GM10248 (cell line): ENCODE data around the gene ZNF816.
"Not testable (repeated sequence)": the region's sequence is repeated elsewhere in the genome, so short reads cannot be mapped to it uniquely, and the experiment has no call there.

Experiments
- CTCF ChIA-PET: fragments of 300-600 bp; sonication (Branson Sonifier 250); formaldehyde crosslinking; extraction: SDS; loops from one replicate; lab custom pipeline; 2021; ENCODE audit warnings: antibody characterized with exemption; lab: Yijun Ruan, JAX
- POLR2A ChIA-PET: fragments of 350-650 bp; sonication (Branson Sonifier 250); formaldehyde crosslinking; extraction: SDS; loops from one replicate; lab custom pipeline; 2020; ENCODE audit warnings: antibody characterized with exemption; lab: Yijun Ruan, JAX
- DNase-seq: peaks from one replicate; pipeline ENCODE4 v3.0.0; 2012; ENCODE audit errors: extremely low spot score
- TF ChIP-seq, protein P1 (sequence below): IDR thresholded peaks from 2 replicates; pipeline ENCODE4 v1.5.1; 2012; ENCODE audit warnings: mild to moderate bottlenecking, low read depth; ENCODE audit errors: extremely low read depth, missing control alignments, control extremely low read depth

ZNF816 gene

DNA sequence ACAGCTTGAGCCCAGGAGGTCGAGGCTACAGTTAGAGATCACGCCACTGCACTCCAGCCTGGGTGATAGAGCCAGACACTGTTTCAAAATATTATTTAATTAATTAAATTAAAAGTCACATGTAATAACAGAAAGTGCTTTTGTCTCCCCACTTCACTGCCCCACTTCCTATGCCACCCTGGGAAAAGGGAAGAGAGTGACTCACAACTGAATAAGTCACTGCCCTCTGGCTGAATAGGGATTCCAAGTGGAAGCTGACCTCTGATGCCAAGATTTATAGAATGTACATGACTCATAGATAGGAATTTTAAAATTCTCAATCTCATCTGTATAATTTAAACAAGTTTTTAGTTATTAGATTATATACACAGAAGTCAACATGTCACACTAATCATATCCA is 28.8 kb upstream of the ZNF816 start:
- TF ChIP-seq, protein P1, sequence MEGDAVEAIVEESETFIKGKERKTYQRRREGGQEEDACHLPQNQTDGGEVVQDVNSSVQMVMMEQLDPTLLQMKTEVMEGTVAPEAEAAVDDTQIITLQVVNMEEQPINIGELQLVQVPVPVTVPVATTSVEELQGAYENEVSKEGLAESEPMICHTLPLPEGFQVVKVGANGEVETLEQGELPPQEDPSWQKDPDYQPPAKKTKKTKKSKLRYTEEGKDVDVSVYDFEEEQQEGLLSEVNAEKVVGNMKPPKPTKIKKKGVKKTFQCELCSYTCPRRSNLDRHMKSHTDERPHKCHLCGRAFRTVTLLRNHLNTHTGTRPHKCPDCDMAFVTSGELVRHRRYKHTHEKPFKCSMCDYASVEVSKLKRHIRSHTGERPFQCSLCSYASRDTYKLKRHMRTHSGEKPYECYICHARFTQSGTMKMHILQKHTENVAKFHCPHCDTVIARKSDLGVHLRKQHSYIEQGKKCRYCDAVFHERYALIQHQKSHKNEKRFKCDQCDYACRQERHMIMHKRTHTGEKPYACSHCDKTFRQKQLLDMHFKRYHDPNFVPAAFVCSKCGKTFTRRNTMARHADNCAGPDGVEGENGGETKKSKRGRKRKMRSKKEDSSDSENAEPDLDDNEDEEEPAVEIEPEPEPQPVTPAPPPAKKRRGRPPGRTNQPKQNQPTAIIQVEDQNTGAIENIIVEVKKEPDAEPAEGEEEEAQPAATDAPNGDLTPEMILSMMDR = no peak
- no peak for DNase-seq
- CTCF ChIA-PET = no interaction called here
- POLR2A ChIA-PET = no interaction called here

DNA sequence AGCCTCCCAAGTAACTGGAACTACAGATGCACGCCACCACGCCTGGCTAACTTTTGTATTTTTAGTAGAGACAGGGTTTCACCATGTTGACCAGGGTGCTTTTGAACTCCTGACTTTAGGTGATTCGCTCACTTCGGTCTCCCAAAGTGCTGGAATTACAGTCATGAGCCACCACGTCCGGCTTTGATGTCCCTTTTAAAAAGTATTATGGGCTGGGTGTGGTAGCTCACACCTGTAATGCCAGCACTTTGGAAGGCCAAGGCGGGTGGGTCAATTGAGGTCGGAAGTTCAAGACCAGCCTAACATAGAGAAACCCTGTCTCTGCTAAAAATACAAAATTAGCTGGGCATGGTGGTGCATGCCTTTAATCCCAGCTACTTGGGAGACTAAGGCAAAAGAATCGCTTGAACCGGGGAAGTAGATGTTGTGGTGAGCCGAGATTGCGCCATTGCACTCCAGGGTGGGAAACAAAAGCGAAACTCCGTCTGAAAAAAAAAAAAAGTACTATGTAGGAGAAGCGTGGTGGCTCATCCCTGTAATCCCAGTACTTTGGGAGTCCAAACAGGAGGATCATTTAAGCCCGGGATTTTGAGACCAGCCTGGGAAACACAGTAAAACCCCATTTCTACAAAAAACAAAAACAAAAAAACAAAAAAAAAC is 28.2 kb upstream of the ZNF816 start:
- no peak for DNase-seq
- ChIA-PET POLR2A (no interaction called here), CTCF (no interaction called here)
- TF ChIP-seq, protein P1 = no peak

DNA sequence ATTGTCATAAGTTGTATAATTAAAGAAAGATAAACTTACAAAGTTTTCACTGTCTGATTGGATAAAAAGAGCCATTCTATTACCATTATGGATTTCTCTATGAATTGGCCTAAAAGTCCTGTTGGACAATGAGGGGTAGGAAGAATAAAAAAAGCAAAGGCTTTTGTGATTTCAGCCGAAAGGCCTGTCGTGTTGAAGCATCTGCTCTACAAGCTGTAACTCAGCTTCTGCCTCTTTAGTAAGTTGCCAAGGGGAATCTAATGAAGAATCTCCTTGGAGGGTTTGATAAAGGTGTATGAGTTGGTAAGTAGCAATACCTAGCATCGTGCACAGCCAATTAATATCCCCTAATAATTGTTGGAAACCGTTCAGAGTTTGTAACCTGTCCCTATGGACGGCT is 25.8 kb upstream of the ZNF816 start:
- ChIA-PET CTCF (no interaction called here), POLR2A (no interaction called here)
- TF ChIP-seq, protein P1 = no peak
- no peak for DNase-seq

DNA sequence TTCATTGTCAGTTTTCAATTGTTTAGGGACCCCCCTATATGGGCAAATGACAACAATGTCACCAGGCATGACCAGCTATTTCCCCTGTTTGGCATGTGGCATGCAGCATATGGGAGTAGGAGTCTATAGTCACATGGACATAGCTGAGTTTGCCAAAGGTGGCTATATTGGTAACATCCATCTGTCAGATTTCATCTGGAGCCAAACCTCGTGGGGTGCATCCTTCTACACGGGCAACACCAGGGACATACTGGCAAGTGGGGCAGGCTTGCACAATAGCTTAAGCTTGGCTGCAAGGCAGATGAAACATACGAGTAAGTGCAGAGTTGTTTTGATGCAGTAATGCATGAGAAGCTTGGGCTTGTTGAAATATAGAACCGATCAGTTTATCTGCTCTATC is 24.5 kb upstream of the ZNF816 start:
- ChIA-PET CTCF (no interaction called here), POLR2A (no interaction called here)
- no peak for DNase-seq
- TF ChIP-seq, protein P1 = no peak

DNA sequence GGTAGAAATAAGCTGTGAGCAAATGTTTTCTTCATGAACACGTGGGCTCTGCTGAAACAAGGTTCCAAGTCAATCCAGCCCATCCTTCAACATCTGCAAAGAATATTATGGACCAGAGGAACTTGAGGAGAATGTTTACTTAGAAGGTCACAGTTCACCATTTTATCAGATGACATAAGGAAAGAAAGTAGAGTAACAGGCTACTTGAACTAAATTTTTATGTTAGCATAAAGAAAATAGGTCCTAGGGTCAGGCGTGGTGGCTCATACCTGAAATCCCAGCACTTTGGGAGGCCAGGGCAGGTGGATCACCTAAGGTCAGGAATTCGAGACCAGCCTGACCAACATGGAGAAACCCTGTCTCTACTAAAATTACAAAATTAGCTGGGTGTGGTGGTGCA is 20.5 kb upstream of the ZNF816 start:
- DNase-seq, POLR2A ChIA-PET, CTCF ChIA-PET: not testable (repeated sequence)

DNA sequence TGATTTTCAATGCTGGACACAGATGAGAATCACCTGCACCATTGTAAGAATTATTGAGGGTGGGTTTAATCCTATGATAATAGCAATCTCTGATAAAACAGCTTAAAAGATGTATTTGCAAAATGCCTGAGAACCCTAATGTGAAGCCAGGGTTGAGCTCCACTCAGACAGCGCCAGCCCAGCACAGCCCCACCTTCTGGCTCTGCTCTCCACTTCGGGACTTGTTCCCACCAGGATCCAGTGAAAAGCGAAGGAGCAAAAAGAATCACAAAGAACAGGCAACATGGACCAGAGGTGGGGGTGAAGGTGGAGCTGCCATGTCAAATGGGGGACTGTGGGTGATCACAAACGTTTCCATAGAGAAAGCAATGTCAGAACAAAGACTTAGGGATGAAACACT is 18.6 kb upstream of the ZNF816 start:
- TF ChIP-seq, protein P1 = no peak
- ChIA-PET CTCF (no interaction called here), POLR2A (no interaction called here)
- no peak for DNase-seq

DNA sequence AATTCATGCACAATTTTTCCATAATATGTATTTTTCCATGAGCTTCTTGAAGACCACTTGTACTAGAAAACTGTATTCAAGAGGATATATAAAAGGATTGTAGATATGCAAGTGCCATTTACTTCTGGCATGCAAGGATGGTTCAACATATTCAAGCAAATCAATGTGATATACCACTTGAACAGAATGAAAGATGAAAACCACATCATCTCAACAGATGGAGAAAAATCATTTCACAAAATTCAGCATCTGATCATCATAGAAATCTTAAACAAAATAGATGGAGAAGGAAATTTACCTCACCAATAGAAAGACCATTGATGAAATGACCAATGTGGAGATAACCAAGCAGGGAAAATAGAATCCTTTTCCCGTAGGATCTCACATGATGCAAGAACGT is 5.1 kb upstream of the ZNF816 start:
- DNase-seq = no peak
- CTCF ChIA-PET = no interaction called here
- POLR2A ChIA-PET = no interaction called here
- TF ChIP-seq, protein P1 = no peak
